T-helper 1 cell treated with Interleukin-12 subunit alpha and Interleukin-12 subunit beta and Interleukin-4 antibody, amounts not matched to agents 30 ng/mL and 1 ng/mL, for 36 hours (primary cell): ENCODE measurements around the gene SDS. TPM values are rescaled to one million over a fixed set of nuclear protein-coding genes. Genes with fewer than 3 reads are reported as not detected.

Source experiments
- intact Hi-C: fragments of 100-400 bp; cut with micrococcal nuclease; formaldehyde crosslinking; loops from one replicate; pipeline ENCODE4 v1.15.1; 2024
- total RNA-seq: library from RNA; stranded (reverse); gene quantifications from 2 replicates; pipeline ENCODE4 v1.2.3, GENCODE V29; 2022

Gene SDS
- total RNA-seq, 1 donor from 2014 or later, result not detected

GRCh38 chr12:113400362-113400761 lies 3.3 kb downstream of the SDS start:
- intact Hi-C loops, result no loop called here

DNA sequence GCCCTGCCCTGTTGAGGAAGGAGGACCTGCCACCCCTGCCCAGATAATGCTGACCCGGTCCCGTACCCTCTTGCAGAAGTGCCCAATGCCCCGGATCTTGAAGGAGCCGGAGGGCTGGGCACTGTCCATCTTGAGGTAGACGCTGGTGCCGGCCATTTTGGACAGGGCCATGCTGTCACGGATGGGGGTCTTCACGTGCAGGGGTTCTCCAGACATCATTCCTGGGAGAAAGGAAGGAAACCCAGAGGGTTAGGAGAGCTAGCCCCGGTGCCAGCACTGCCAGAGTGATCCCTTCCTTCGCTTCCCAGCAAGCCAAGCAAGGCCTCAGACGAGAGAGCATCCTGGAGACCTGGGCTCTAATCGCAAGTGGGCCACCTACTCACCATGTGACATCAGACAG lies 4.2 kb downstream of the SDS start:
- intact Hi-C loops, result no loop called here

- intact Hi-C loops, result no loop called here
Measured at GRCh38 chr12:113398346-113399290, 5.1 kb downstream of the SDS start.

DNA sequence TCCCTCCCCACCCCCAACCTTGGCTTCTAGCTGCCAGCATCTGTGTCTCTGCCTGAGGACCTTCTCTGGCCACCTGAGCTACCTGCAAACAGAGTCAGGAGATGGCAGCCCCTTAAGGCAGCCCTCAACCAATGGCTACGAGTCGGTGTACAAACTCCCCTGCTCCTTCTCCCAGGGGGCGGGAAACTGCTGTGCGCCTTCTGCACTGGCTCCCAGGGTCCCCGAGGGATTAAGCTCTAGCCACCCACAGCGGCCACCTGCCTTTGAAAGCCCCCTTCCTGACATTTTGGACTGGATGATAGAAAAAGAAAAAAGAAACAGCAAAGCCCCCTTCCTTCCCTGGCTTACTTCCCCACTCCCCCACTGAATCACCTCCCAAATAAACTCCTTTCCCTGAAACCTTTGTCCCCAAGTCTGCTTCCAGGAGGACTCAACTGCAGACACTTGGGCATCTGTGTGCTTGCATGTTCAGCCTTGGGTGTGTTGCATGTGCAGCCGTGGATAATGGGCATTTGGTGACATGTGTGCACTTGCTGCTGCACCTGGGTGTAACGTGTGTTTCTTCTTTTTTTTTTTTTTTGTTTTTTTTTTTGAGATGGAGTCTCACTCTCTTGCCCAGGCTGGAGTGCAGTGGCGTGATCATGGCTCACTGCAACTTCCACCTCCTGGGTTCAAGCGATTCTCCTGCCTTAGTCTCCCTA lies 6.0 kb downstream of the SDS start:
- intact Hi-C loops, result no loop called here

- intact Hi-C loops, result no loop called here
Measured at GRCh38 chr12:113396828-113397496, 6.7 kb downstream of the SDS start.

DNA sequence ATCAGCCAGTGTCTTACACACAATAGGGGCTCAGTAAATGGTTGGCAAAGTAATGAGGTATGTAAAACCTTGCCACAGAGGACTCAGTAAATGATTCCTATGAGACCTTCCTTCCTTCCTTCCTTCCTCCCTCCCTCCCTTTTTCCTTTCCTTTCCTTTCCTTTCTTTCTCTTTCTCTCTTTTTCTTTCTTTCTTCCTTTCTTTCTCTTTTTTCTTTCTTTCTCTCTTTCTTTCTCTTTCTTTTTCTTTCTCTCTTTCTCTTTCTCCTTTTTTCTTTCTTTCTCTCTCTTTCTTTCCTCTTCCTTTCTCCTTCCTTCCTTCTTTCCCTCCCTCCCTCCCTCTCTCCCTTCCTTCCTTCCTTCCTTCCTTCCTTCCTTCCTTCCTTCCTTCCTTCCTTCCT lies 7.5 kb downstream of the SDS start:
- intact Hi-C loops, result no loop called here

DNA sequence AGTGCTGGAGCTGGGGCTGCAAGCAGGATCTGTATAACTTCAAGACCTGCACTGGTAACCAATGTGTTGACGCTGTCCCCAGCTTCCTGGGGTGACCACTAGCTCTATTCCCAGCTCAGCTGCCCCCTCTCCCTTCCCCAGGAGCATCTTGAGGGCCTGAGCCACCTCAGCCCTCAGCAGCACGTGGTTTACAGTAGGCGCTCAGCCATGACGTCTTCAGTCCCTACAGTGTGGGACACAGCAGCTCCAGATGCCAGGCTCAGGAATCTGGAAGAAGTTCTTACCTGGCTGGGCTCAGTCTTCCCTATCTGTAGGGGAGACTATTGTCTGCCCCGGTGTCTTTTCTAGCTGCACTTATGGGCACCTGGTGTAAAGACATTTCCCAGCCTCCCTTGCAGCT lies 8.6 kb downstream of the SDS start:
- intact Hi-C loops, result no loop called here

DNA sequence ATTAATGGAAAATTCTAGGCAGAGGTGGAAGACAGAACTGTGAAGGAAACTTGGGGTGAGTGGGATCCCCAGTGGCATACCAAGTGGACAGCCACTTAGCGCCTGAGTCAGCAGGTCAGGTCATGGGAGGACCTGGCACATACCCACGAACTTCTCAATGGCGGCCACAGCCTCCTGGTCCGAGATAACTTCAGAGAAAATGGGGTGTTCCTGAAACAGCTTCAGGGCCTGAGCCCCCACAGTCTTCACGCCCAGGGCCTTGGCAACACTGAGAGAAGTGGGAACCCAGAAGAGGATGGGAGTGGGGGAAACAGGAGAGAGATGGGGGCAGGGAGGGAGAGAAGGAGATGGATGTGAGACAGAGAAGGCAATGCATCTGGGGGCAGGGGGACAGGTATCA lies 9.9 kb downstream of the SDS start:
- intact Hi-C loops, result no loop called here

DNA sequence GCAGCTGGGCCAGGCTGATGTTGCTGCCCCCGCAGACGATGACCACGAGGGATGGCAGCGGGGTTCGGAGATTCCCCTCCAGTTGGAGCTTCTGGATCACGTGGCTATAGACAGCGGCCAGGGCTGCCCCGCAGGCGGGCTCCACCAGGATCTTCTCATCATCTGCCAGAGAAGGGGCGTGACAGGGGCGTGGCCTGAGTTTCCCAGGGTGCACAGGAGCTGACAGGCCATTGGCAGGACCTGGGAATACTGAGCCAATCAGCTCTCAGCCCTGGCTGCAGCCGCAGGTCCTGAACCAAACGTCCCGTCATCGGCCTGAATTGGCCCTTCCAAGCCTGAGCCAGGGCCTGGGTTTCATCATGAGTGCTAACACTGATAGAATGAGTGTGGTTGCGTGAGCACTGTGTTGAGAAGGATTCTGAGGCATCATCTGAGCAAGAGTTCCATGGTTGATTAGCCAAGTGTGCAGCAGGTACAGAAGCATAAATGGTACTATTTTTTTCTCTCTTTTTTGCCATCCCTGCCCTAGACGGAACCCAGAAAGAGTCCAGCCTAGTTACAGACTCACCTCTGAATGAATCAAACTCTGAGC lies 10.6 kb downstream of the SDS start:
- intact Hi-C loops, result no loop called here

- intact Hi-C loops, result no loop called here
Measured at GRCh38 chr12:113392520-113392919, 11.2 kb downstream of the SDS start.

- intact Hi-C loops, result no loop called here
Measured at GRCh38 chr12:113391650-113392337, 11.9 kb downstream of the SDS start.

DNA sequence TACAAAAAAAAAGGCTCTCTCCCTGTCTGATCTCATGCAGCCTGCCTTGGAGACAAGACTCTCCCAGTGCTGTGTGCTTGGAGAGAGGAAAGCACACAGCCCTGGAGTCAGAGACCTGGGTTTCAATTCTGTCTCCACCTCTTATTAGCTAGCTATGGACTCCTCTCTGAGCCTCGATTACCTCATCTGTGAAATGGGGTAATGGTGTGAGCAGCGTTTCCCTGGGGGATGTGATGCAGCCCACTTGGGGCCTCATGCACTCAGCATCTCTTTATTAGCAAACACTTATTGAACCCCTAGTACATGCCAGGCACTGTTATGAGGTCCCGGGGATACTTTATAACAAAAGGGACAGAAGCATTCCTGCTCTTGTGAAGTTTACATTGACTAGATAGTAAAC lies 12.5 kb downstream of the SDS start:
- intact Hi-C loops, result no loop called here

- intact Hi-C loops, result no loop called here
Measured at GRCh38 chr12:113390064-113391043, 13.3 kb downstream of the SDS start.

DNA sequence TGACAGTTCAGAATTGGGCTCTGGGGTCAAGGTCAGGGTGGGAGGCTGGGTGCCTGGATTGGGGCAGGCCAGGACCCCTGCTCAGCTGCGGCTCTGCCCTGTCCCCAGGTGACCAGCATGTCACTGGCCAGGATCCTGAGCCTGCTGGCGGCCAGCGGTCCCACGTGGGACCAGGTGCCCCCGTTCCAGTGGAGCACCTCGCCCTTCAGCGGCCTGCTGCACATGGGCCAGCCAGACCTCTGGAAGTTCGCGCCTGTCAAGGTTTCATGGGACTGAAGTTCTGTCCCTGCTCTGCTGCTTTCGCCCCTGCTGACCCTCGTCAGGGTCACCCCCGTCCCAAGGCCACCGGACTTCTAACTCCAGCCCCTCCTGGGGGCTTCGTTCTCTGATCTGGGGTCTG lies 15.3 kb downstream of the SDS start:
- intact Hi-C loops, result no loop called here

DNA sequence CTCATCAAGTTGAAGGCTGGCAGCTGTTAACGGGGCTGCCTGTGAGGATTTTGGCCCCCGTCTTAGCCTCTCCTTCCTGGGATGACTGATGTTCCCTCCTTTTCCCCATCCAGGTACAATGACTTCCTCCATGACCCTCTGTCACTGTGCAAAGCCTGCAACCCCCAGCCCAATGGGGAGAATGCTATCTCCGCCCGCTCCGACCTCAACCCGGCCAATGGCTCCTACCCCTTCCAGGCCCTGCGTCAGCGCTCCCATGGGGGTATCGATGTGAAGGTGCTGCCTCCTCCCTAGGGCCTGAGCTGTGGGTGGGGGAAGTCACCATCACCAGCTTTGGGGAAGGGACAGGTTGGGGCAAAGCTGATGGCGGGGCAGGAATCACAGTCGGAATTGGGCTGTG lies 16.1 kb downstream of the SDS start:
- intact Hi-C loops, result no loop called here

DNA sequence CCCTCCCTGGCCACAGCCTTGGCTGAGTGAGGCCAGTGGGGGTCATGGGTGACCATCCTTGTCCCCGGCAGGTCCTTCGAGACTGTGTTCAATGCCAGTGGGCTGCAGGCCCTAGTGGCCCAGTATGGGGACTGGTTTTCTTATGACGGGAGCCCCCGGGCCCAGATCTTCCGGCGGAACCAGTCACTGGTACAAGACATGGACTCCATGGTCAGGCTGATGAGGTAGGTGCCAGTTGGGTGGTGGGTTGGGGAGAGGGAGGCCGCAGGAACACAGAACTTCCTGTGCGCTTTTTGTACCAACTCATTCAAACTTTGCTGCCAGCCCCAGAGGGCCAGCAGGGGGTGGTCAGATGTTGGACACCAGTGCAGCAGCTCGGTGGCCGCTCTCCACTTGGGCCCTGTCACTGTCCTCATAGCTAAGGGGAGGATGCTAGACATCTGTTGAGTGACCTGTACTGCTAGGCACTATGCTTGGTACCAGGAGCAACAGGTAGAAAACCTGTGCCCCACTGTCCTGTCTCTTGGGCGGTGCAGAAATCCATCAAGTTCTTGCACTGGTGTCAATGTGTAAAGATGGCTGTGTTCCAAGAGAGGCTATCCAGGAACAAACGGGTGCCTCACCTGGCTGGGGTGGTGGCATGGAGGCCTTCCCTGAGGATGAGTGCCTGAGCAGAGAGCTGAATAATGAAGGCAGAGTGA lies 16.7 kb downstream of the SDS start:
- intact Hi-C loops, result no loop called here

DNA sequence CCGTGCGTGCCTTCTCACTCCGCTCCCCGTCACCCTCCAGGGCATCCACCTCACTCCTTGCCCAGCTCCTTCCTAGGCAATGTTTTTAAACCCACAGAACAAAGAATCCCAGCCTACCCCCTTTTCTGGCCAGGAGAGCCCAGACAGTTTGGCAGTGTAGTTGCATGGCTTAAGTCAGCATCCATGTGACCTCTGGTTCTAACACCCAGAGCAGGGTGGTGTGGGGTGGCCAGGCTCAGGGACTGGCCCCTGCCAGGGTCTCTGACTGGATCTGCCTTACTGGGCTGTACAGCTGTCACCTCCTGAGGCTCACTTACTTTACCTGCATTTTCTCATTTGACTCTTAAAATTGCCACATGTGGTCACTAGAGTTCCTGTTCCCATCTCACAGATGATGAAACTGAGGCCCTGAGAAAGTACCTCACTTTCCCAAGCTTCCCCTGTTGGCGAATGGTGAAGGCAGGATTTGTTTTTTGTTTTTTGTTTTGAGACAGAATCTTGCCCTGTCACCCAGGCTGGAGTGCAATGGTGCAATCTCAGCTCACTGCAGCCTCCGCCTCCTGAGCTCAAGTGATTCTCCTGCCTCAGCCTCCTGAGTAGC lies 18.3 kb downstream of the SDS start:
- intact Hi-C loops, result no loop called here

DNA sequence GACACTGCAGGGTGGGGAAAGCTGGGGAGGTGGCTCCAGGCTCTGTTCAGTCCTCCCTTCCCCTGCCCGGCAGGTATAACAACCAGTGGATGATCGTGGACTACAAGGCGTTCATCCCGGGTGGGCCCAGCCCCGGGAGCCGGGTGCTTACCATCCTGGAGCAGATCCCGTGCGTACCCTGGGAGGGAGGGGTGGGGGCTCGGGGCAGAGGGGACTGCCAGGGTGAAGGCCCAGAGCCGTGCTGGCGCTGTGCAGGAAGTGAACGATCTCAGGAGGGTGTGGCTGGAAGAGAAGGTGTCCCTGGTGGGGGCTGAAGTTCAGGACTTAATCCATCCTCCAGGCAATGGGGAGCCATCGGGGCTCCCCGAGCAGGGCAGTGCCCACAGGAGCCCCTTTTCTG lies 18.9 kb downstream of the SDS start:
- intact Hi-C loops, result no loop called here

DNA sequence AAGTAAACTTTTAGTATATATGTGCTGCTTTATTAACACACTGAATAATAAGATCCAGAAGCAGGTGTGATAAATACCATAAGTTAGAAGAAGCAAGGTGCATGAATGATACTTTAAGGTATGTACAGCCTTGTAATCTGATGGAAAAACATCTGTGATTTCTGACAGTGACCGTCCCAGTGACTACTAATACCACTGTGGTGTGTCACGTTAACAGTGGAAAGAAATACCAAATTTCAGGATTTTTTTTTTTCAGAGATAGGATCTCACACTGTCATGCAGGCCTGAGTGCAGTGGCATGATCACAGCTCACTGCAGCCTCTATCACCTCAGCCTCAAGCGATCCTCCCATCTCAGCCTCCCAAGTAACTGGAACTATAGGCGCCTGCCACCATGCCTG lies 21.5 kb downstream of the SDS start:
- intact Hi-C loops, result no loop called here
